Retinal pigment epithelial cell (primary cell): Measurements from ENCODE around the gene WDPCP.
"Not testable (repeated sequence)": the region's sequence is repeated elsewhere in the genome, so short reads cannot be mapped to it uniquely, and the experiment has no call there.

Source experiments
- DNase-seq: peaks from one replicate; pipeline ENCODE4 v3.0.0-alpha.2; 2010; ENCODE audit warnings: low read depth
- H3K4me3 ChIP-seq: 2 replicates; pipeline ENCODE4 v1.5.1; 2011; ENCODE audit warnings: mild to moderate bottlenecking, low read length, control low read depth, moderate library complexity
- TF ChIP-seq, protein P1 (sequence below): conservative IDR thresholded peaks from 2 replicates; pipeline ENCODE4 v1.5.1; 2011; ENCODE audit warnings: low read depth, low read length, control low read depth, inconsistent platforms

The WDPCP gene

DNA sequence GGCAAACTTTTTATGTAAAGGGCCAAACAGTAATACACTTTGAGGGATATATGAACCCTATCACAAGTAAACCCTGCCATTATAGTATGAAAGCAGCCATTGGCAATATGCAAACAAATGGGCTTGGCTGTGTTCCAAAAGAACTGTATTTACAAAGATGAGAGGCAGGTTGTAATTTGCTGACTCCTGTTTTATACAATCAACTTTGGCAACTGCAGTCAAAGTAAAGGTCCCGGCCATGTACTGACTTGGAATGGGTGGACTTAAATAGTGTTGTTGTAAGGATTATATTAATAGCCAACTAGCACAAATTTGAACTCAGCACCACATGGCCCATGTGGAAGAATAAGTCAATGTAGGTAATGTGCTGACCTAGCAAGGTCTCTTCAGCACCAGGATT, 223.4 kb downstream of the WDPCP start:
- TF ChIP-seq, protein P1, sequence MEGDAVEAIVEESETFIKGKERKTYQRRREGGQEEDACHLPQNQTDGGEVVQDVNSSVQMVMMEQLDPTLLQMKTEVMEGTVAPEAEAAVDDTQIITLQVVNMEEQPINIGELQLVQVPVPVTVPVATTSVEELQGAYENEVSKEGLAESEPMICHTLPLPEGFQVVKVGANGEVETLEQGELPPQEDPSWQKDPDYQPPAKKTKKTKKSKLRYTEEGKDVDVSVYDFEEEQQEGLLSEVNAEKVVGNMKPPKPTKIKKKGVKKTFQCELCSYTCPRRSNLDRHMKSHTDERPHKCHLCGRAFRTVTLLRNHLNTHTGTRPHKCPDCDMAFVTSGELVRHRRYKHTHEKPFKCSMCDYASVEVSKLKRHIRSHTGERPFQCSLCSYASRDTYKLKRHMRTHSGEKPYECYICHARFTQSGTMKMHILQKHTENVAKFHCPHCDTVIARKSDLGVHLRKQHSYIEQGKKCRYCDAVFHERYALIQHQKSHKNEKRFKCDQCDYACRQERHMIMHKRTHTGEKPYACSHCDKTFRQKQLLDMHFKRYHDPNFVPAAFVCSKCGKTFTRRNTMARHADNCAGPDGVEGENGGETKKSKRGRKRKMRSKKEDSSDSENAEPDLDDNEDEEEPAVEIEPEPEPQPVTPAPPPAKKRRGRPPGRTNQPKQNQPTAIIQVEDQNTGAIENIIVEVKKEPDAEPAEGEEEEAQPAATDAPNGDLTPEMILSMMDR = no peak
- no peak overlapping the region for H3K4me3 ChIP-seq
- no peak for DNase-seq

DNA sequence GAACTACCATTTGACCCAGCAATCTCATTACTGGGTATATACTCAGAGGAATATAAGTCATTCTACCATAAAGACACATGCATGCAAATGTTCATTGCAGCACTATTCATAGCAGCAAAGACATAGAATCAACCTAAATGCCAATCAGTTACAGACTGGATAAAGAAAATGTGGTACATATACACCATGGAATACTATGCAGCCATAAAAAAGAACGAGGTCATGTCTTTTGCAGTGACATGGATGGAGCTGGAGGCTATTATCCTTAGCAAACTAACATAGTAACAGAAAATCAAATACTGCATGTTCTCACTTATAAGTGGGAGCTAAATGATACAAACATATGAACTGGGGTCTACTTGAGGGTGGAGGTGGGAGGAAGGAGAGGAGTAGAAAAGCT, 230.6 kb downstream of the WDPCP start:
- DNase-seq = not testable (repeated sequence)

DNA sequence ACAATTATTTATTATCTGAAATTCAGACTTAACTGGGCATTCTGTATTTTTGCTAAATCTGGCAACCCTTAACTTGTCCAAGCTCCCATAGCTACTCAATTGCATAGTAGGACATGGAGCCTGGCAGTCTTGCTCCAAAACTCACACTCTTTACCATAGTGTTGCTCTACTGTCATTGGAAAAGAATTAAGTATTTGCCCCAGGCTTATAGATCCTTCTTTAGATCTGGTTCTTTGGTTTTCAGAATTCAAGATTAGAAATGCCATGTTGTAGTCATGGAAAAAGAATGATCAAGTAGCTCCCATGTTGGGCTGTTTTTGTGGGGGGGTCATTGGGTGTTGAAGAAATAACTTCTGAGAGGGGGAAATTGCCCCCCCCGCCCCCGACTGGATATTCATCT, 240.9 kb downstream of the WDPCP start:
- TF ChIP-seq, protein P1 = no peak
- DNase-seq = no peak
- no peak overlapping the region for H3K4me3 ChIP-seq

More for the DNA sequence above, 230.6 kb downstream of the WDPCP start:
- H3K4me3 ChIP-seq = not testable (repeated sequence)

DNA sequence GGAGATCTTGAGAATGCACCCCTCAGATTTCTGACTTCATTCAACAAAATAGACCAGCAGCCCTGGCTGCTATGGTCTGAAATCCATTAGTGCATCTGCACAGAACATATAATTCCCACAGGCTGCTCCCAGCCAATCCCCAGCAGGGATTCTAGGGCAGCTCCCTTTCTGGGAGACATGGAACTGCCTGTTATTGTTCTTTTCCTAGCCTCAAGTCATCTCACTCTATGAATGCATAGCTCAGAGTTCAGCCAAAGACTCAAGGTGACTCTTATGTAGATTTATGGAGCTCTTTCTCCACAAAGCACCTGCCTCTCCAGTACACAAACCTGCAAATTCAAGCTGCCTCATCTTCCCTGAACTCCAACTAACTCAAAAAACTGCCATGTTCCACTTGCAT, 241.9 kb downstream of the WDPCP start:
- H3K4me3 ChIP-seq = no peak overlapping the region
- no peak for DNase-seq
- TF ChIP-seq, protein P1 = no peak

DNA sequence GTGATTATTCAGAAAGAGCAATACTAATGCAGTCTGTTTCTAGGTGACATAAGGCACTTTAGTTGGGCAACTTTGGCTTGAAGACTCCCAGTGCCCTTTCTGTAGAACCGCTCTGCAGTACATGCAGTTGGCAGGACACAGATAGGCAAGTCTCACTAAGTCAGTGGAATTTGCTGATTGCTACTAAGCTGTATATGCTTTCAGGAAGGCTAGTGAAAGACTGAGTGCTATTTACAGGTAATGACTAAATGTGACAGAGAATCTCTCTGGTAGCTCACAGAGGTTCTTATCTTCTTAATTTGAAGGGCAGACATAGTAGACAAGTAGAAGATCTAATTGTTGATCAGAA, 243.0 kb downstream of the WDPCP start:
- no peak for DNase-seq
- TF ChIP-seq, protein P1 = no peak
- no peak overlapping the region for H3K4me3 ChIP-seq

DNA sequence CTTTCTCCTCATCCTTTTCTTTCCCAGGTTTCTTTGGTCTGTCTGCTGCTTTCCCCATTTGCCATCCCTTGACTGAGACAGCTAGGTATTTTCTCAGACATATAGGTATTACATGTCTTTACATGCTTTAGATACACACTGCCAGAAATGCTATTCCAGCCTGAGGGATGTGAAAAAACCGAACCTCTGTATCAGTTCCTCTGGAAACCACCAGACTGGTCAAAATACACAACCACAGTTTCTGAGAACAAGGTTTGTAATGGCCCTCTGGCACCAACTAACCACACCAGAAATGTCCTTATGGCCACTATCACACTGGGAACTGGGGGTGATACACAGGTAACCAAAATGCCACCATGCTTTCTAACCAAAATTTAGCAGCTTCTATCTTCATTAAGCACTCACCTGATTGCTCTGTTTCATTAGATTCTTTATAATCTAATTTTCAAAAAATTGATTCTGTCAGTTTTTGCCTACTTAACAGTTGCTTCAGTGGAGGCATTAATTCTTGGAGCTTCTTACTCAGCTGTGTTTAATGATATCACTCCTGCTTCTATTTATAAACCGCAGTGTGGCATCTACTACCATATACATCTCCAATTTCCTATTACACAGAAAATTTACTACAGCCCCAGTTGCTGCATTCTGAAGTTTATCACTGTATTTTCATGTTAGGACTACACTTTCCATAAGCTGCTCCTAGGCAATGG, 243.5 kb downstream of the WDPCP start:
- TF ChIP-seq, protein P1 = no peak
- no peak for DNase-seq
- no peak overlapping the region for H3K4me3 ChIP-seq

DNA sequence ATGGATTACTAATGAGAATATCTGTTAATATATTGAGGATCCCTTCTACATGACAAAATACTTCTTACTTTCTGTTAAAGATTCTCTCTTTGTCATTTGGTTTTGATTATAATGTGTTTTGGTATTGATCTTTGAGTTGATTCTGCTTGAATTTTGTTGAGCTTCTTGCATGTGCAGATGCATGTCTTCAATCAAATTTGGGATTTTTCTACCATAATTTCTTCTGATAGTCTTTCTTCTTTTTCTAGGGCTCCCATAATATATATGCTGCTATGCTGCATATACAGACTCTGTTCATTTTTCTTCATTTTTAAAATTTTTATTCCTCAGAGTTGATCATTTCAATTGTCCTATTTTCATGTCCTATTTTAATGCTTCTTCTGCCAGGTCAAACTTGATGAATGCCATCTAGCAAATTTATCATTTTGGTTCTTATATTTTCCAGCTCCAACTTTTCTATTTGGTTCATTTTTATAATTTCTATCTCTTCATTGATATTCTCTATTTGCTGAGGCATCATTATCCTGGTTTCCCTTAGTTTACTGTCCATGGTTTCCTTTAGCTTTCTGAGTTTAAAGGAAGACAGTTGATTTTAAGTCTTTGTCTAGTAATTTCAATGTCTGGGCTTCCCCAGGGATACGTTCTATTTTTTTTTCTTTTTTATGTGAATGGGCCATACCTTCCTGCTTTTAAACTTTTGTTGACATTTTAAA, 244.7 kb downstream of the WDPCP start:
- TF ChIP-seq, protein P1 = no peak
- DNase-seq = no peak
- no peak overlapping the region for H3K4me3 ChIP-seq
